ENCODE results near the gene KRCC1.
"Not testable (repeated sequence)": the region's sequence is repeated elsewhere in the genome, so short reads cannot be mapped to it uniquely, and the experiment has no call there.

The KRCC1 gene

DNA sequence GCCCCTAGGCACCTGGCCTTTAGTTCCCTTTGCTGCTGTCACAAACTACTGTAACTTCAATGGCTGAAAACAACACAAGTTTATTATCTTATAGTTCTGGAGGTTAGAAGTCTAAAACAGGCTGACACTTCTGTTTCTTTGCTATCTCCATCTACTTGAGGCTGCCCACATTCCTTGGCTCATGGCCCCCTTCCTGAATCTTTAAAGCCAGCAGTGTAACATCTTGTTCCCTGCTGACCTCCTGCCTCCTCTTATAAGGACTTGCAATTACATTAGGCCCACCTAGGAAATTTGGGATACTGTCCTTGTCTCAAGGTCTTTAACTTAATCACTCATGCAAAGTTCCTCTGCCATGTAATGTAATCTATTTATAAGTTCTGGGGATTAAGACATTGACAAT, 18.6 kb upstream of the KRCC1 start:
- DNase-seq = no peak

DNA sequence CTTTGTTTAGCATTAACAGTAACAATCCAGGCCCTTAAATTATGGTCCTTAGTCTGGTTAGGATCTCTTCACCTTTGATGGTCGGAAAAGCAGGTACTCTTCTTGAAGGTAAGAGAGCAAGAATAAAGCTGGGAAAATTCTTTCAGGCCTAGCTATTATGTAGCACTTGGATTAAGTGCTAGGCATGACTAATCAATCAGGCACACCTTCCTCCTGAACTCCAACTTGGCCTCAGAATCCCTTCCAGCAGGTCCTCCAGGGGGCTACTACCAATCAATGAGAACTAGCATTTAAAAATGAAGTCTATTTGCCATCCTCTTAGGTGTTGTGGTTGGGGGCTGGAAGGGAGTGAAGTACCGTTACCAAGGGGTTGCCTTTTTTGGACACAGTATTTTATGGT, 15.8 kb upstream of the KRCC1 start:
- no peak for DNase-seq

DNA sequence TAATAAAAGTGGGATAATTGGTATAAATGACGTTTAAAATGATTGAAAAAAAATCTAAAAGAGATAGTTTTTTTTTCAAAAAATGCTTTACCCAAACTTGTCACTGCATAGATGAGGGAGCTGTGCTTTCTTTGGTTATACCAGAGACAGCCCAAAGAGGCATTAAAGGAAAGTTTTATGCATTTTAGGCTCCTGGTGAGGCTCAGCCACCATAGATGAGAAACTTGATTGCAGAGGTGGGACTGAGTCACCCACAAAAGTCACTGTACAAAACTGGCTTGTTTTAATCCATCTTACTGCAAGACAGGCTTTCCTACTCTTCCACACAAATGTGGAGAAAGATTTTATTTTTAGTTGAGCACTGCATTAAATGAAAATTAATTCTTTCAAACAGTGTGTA, 14.5 kb upstream of the KRCC1 start:
- DNase-seq = no peak

DNA sequence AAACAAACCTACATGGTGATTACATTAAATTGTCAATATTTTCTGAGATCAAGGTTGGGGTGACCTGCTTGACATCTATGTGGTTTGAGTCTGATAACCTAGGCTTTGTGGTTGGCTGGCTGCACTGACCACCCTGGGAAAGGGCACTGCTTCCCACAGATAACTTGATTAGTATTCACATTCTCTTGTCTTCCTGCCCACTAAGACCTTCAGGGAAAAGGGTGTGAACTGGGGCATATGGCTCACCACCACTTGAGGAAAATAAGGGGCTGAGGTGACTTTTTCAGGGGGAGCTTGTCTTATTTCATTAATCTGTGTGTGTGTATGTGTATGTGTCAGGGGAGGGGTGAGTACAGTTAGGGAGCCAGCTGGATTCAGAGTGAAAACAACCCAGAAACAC, 13.5 kb upstream of the KRCC1 start:
- no peak for DNase-seq

DNA sequence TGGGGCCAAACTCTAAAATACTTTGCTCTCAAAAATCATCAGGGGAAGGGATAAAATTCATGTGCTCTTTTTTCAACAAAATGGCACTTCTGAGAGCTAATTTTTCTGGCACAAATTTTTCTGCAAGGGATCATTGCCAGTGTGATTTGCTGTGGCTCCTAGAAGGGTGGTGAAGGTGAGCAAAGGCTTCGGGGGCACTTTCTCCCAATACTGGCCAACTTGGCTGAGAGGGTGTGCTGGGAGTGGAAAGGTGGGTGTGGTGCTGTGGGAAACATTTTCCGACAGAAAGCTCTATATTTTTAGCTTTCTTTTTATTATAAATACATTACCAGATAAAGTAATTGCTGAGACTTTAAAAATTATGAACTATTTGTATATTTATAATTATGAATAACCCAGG, 12.5 kb upstream of the KRCC1 start:
- no peak for DNase-seq

DNA sequence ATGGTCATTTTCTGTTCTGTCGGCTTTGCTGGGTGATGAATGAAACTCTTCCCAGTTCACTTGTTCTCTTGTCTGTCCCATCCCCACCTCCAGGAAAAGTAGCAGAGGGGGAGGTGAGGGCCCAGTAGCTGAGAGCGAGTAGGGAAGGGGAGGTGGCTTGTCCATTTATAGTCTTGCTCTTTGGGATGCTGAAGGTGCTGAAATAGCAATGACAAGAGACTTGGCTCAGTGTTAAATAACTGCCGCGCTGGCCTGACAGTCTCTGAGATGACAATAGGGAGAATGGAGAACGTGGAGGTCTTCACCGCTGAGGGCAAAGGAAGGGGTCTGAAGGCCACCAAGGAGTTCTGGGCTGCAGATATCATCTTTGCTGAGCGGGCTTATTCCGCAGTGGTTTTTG, 12.0 kb upstream of the KRCC1 start, which contains the start of gene SMYD1:
TSS of gene SMYD1 (plus strand) at position 228 of the 400 bp plus-strand sequence. CDS start at position 268, 40 bp downstream.
- no peak for DNase-seq

DNA sequence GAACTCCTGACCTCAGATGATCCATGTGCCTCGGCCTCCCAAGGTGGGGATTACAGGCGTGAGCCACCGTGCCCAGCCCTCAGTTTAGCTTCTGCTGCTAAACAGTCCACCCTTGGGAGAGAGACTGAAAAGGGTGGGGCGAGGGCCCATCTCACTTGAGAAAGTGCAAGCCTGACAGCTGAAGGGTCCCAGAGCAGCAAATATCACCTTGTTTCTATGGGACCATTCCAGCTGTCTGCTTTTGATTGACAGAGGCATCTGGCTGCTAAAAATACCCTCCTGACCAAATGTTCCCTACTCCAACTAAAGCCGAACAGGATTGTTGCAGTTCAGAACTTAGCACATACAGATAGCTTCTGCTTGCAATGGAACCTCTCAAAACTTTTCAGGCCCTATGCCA, 11.6 kb upstream of the KRCC1 start:
- no peak for DNase-seq

DNA sequence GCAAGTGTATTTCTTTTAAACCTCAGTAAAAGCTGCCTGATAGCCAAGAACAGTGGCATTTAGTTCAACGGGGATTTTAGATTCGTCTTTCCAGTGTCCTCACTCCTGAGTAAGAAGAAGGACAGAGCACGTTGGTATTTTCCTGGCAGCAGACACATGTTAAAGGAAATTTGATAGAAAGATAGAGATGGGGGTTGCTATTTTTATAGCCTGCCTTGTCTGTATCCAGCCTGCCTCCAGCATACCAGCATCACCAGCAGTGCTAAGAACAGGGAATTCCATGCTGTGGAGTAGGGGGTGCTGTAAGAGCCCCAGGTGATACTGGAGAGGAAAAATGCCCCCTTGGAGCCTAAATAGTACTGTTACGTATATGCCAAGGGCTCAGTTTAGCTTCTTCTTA, 11.0 kb upstream of the KRCC1 start:
- DNase-seq = no peak

DNA sequence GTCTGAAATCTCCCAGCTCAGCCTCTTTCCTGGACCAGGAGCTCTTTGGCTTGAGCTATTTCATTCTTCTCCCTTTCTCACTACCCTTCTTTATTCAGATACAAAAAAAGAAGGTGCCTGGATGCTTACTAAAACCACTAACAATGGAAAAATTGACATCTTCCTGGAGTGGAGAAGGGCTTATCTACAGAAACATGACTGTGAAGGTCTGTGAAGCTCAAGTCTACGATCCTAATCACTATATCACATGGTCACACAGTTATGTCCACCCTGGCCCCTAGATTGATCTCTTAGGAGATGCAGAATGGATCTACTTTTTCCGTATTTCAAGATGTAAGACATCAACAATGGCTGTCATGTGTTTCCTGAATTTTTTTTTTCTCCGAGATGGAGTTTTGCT, 5.7 kb upstream of the KRCC1 start:
- no peak for DNase-seq

DNA sequence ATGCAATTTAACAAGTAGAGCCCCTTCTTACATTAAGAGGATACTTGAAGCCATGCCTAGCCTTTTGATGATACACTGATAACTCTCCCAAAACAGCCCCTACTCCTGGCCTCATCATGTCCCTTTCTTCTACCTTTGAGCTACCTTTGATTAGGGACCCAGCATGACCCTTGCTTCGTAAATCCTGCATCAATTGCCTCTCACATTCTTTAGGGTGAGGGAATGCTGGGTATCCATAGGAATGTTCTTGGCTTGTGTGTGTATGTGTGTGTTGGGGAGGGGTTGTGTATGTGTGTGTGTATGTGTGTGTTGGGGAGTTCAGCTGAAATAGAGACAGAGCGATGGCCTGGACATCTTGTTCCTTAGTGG, 5.3 kb upstream of the KRCC1 start:
- DNase-seq = no peak

DNA sequence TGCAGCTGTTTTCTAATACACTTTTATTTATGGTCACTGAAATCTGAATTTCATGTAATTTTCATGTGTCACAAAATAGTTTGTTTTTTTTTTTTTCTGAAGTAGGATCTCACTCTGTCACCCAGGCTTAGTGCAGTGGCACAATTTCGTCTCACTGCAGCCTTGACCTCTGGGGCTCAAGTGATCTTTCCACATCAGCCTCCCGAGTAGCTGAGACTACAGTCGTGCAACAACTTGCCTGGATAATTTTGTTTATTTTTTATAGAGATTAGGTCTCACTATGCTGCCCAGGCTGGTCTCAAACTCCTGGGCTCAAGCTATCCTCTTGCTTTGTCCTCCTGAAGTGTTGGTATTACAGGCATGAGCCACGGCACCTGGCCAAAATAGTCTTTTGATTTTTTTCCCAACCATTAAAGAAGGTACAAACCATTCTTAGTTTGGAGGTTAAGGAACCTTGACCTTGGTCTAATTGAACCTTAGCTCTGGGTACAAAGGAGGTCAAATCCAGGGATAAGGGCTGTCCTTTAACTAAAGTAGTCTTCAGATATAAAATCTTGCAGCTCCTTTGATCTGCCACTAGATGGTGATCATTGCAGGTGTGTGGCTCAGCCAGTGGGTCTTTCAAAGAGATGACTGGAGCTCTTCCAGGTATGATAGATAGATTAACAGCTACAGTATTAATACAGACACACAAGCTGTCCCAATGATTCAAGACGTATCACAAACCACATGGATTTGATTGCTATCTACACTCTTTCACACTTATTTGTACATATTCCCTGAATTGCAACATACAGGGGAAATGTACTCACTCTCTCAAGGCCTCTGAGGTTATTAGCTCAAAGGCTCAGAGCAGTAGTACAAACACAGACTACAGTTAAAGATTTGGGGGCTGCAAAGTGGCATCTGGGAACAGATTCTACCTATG, 4.7 kb upstream of the KRCC1 start:
- peak; percentile 34 for DNase-seq

DNA sequence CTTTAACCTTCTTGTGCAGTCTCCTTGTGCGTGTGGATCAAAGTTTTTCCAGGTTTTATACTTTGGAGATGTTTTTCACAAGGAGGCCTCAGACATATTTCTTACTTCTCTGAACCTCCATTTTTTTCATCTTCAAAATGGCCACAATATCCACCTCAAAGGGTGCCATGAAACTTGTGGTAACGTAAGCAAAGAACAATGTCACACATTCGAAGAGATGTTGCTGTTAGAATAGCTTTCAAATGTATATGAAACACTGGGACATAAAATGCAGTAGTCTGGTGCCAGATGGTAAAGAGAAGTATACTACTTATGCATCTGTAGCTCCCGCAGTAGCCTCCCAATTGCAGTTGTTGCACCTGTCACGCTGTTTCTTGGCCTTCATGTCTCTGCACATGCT, 2.6 kb upstream of the KRCC1 start:
- DNase-seq = no peak

DNA sequence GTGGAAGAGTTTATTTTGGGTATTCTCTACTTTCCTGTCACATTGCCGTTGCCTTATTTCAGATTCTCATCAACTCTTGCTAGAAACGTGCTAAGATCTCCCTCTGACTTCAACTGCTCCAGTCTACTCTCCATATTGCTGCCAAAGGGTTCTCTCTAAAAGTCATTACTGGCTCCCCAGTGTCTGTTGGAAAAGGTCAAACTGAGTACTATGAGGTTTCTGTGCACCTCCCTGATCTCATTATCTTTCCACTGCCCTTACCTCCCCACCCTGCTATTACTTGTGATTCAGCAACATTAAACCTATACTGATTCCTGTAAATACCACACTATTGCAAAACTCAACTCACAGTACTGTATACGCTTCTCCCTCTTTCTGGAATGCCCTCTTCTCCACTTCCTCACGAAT, 1.9 kb upstream of the KRCC1 start:
- no peak for DNase-seq

DNA sequence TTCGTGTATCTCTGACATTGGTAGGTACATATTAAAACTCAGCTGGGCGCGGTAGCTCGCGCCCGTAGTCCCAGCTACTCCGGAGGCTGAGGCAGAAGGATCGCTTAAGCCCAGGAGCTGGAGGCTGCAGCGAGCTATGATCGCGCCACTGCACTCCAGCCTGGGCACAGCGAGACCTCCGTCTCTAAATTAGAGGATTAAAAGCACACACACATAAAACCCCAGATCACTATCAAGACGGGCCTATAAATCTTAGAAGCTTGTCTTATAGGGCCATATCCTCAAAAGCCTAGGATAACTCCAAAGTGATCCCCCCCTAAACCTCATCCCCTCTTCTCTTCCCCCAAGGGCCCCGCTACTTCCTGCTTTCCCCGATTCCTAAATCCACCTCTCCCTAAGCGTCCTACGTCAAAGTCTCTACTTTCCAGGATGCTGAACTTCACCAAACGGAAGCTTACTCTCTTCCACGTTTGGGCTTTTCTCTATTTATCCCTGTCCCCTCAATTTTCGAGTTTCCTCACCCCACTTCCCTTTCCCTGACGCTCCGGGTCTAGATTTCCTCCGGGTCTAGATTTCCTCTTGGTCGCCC, 707 bp downstream of the KRCC1 start:
- no peak for DNase-seq

DNA sequence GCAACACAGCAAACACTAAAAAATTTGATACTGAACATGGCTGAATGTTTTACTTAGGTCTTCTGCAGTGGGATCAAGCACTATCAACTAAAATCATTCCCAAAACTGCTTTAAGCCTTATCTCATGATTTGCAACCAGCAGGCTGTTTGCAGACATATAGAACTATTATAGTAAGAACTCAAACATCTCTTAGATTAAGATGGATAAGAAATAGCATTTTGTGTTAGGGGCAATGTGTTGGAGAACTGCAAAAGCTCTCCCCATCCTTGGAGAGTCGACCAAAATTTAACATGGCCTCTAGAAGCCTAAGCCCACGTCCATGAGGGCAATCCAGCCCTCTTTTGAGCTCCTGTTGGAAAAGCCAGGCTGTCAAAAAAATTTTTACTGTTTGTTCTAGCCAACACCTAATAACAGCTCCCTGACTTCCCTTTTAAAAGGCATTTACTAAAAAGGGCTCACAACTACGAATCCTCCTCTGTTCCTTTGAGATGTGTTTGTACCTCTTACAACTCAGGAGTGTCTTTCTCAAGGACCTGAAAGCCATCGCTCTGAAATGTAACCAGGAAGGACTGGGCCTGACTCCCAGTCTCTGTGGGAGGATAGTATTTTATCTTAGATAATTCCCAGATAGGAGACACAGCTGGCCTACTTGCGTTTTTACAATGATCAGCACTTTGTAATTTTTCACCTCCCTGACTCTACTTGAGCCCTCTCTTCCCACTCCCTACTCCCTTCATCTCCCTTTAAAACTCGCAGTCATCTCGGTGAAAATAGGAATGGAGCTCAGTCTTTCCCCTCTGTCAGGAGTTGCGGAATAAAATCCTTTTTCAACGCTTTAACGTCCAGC, 1.4 kb downstream of the KRCC1 start:
- DNase-seq = no peak

DNA sequence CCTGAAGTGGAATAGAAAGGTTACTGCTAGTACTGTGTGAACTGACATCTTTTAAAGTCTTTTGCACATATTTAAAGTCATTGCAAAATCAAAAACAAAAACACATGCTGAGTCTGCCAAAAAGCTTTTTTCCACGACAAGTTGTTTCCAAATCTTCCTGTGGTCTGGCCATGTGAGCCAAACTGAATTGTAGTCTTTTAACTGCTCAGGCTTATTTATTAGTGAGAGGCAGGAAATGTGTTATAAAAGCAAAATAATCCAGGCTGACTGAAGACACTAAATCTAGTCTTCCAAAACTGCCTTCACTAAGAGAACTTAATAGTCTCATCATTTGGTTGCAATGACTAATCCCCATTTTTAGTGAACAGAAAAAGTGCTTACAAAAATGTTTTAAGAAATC, 2.3 kb downstream of the KRCC1 start:
- no peak for DNase-seq

DNA sequence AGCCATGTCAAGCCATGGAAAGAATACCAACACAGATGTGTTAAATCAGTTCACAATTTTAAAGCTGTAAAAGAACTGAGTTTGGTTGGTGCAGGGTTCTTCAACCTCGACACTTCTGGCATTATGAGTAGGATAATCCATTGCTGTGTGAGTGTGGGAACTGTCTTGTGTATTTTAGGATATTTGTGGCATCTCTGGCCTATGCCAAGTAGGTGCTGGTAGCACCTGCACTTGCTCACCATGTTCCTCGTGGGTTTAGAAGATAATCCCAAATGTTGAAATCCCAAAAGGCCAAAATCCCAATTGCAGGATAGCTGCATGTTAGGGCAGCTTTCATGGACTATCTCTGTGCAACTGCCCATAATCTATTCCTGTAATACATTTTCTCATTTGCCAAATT, 3.8 kb downstream of the KRCC1 start:
- DNase-seq = no peak

DNA sequence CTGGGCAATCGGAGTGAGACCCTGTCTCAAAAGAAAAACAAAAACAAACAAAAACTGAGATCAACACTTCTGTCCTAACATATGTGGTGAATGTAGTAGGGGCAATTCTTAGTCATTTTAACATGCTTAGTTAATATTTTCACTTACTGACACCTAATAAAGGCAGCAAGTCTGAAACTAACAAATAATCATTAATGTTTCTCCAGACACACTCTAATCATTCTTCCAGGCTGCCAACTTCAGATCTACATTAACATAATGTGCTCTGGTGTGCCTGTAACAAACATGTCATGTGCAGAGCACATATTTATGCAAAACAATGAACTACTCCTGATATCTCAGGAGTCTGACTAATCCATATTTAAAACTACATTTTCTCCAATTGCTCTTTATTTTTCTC, 6.0 kb downstream of the KRCC1 start:
- no peak for DNase-seq

DNA sequence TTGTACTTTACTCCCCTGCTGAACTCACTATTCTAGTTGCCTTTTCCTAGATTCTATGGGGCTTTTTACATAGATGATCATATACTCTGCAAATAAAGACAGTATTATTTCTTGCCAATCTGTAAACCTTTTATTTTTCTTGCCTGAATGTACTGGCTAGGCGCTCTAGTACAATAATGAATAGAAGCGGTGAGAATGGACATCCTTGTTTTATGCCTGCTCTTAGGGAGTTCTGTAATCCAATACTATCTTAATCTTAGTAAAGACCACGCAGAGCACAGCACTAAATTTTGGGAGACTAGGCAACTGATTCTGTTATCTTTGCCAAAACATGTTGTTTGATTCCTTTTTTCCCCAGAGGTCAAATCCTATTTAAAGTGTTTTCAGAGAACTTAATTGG, 7.0 kb downstream of the KRCC1 start:
- no peak for DNase-seq

DNA sequence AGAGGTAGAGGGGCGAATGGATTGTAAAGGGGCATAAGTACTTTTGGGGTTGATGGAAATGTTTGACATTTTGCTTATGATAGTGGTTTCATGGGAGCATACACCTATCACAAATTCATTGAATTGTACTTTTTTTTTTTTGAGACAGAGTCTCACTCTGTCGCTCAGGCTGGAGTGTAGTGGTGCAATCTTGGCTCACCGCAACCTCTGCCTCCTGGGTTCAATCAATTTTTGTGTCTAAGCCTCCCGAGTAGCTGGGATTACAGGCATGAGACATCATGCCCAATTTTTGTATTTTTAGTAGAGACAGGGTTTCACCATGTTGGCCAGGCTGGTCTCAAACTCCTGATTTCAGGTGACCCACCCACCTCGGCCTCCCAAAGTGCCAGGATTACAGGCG, 10.0 kb downstream of the KRCC1 start:
- DNase-seq = not testable (repeated sequence)

DNA sequence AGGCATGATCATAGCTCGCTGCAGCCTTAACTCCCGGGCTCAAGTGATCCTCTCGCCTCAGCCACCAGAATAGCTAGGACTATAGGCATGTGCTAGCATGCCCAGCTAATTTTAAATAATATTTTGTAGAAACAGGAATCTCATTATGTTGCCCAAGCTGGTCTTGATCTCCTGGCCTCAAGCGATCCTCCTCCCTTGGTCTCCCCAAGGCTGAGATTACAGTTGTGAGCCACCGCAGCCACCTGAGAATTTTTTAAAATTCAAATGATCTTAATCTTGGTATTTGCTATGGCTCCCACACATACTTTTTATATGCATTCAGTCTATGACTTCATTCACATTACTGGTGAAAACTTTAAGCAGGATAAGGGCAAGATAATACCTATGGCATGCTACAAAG, 13.1 kb downstream of the KRCC1 start:
- DNase-seq = no peak

DNA sequence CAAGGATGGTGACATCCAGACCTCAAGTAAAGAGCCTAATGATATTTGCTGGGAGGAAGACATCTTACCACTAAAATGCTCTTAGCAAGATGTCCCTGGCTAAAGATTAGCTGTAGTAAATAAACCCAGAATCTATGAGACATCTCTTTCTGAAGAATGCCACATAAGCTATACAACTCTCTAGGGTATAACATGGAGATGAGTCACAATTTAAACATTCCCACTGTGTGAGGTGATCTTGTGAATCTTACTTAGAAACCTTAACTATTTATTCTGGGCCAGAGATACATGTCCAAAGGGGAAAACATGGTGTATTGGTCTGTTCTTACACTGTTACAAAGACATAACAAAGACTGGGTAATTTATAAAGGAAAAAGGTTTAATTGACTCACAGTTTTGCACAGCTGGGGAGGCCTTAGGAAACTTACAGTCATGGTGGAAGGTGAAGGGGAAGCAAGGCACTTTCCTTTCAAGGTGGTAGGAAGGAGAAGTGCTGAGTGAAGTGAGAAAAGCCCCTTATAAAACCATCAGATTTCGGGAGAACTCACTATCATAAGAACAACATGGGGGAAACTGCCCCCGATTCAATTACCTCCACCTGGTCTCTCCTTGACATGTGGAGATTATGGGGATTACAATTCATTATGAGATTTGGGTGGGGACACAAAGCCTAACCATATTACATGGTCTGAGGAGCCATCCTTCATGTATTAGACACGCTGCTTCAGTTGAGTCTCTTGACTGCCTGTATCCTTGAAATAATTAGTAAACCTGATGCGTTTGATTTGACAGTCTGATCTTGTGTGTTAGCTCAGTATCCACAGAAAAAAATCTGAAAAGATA, 17.1 kb downstream of the KRCC1 start:
- DNase-seq = no peak

DNA sequence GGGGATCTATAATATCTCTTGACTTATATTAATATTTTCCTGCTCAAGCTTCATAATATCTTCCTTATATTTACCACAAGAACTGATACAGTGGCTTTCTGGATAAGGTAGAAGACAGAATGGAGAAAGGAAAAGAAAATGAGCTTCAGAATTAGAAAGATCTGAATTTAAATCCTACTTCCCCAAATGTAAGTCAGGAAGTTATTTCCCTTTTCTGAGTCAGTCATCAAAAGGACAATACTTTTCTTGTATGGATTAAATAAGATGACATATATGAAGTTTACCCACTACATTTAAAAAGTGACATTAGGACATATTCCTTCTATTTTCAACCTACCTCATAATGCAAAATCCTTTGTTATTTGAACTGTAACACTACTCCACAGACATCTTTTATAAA, 19.0 kb downstream of the KRCC1 start:
- no peak for DNase-seq

Data from CD4-positive, alpha-beta T cell treated with Interferon gamma for 1 hour (primary cell).